KMS-11 (cell line): ENCODE data around the gene LY6G6F.

Experiments
- H2AFZ ChIP-seq: fragments of 200-600 bp; sonication (generic); 2 replicates; pipeline ENCODE4 v1.6.1; 2016; ENCODE audit warnings: antibody characterized with exemption, mixed run types, low read depth
- H3K27ac ChIP-seq: fragments of 200-600 bp; sonication (generic); 2 replicates; pipeline ENCODE4 v1.6.1; 2016; ENCODE audit warnings: mild to moderate bottlenecking, mixed run types
- H3K27me3 ChIP-seq: fragments of 200-600 bp; sonication (generic); 2 replicates; pipeline ENCODE4 v1.6.1; 2017; ENCODE audit warnings: mild to moderate bottlenecking, low read depth, mixed run types, moderate library complexity; ENCODE audit not compliant: insufficient read depth
- H3K36me3 ChIP-seq: fragments of 200-600 bp; sonication (generic); 2 replicates; pipeline ENCODE4 v1.6.1; 2017; ENCODE audit warnings: mild to moderate bottlenecking, mixed run types; ENCODE audit not compliant: insufficient read depth
- H3K4me1 ChIP-seq: fragments of 200-600 bp; sonication (generic); 2 replicates; pipeline ENCODE4 v1.6.1; 2016; ENCODE audit warnings: mild to moderate bottlenecking, low read depth, mixed run types; ENCODE audit not compliant: poor library complexity, severe bottlenecking
- H3K4me2 ChIP-seq: fragments of 200-600 bp; sonication (generic); 2 replicates; pipeline ENCODE4 v1.7.0; 2016; ENCODE audit warnings: mild to moderate bottlenecking, mixed run types
- H3K4me3 ChIP-seq: fragments of 200-600 bp; sonication (generic); IDR thresholded peaks from 2 replicates; pipeline ENCODE4 v1.6.1; 2017; ENCODE audit warnings: low read depth, low read length, mixed read lengths; ENCODE audit not compliant: insufficient read depth
- H3K79me2 ChIP-seq: fragments of 200-600 bp; sonication (generic); 2 replicates; pipeline ENCODE4 v1.6.1; 2016; ENCODE audit warnings: low read depth, mixed run types; ENCODE audit not compliant: insufficient read depth
- H3K9ac ChIP-seq: fragments of 200-600 bp; sonication (generic); 2 replicates; pipeline ENCODE4 v1.6.1; 2016; ENCODE audit warnings: mild to moderate bottlenecking, mixed run types
- H4K20me1 ChIP-seq: fragments of 200-600 bp; sonication (generic); 2 replicates; pipeline ENCODE4 v1.6.1; 2016; ENCODE audit warnings: mild to moderate bottlenecking, mixed run types; ENCODE audit not compliant: insufficient read depth
- TF ChIP-seq, protein P1 (sequence below): fragments of 200-600 bp; sonication (generic); conservative IDR thresholded peaks from 2 replicates; pipeline ENCODE4 v1.6.1; 2017; ENCODE audit warnings: low read depth, mild to moderate bottlenecking, antibody characterized with exemption, low read length, moderate library complexity, mixed read lengths

Gene LY6G6F

DNA sequence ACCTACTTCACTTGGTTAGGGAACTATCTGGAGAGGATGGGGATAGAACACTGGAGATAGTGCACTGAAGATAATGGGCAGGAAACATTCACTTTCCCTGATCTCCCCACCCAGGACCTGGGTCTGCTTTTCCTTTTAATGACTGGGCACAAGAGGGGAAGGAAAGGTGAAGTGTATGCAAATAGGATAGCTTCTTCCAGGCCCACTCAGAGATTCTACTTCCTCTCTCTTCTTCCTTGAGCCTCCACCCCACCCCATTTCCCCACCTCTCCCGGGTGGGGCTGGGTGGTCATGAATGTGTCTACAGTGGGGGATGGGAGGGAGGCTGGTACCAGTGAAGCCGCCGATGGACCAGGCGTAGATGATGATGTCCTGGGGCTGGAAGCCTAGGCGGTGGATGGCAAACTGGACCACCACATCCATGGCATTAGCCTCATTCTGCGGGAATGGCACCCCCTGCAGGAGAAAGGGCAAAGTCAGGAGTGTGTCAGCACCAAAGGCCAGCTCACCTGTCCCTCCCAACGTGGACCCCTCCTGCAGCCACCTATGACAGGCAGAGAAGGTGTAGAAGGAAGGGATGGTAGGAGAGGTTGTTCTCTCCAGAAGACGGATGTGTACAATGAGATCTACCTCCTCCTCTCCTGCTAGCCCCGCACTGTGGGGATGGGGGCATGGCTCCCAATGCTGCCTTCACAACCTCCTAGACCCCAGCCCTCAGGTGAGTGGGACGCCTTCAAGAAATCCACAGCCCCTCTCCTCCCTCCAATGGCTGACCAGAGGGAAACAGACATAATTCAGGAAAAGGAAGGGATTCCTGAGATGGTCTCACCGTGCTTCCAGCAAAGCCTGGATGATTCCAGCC is 17.2 kb upstream of the LY6G6F start:
- H2AFZ ChIP-seq = no peak overlapping the region
- H4K20me1 ChIP-seq = no peaks in the 10 kb centered on the region
- H3K4me3 ChIP-seq = no peak overlapping the region
- H3K4me2 ChIP-seq = no peak overlapping the region
- no peaks in the 10 kb centered on the region for H3K27me3 ChIP-seq
- no peak overlapping the region for H3K27ac ChIP-seq
- no peak overlapping the region for H3K9ac ChIP-seq
- H3K36me3 ChIP-seq = no peaks in the 10 kb centered on the region
- no peaks in the 10 kb centered on the region for H3K4me1 ChIP-seq
- no peaks in the 10 kb centered on the region for H3K79me2 ChIP-seq
- TF ChIP-seq, protein P1, sequence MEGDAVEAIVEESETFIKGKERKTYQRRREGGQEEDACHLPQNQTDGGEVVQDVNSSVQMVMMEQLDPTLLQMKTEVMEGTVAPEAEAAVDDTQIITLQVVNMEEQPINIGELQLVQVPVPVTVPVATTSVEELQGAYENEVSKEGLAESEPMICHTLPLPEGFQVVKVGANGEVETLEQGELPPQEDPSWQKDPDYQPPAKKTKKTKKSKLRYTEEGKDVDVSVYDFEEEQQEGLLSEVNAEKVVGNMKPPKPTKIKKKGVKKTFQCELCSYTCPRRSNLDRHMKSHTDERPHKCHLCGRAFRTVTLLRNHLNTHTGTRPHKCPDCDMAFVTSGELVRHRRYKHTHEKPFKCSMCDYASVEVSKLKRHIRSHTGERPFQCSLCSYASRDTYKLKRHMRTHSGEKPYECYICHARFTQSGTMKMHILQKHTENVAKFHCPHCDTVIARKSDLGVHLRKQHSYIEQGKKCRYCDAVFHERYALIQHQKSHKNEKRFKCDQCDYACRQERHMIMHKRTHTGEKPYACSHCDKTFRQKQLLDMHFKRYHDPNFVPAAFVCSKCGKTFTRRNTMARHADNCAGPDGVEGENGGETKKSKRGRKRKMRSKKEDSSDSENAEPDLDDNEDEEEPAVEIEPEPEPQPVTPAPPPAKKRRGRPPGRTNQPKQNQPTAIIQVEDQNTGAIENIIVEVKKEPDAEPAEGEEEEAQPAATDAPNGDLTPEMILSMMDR = peak; percentile 61; the same call in 1 of the 2 replicates

DNA sequence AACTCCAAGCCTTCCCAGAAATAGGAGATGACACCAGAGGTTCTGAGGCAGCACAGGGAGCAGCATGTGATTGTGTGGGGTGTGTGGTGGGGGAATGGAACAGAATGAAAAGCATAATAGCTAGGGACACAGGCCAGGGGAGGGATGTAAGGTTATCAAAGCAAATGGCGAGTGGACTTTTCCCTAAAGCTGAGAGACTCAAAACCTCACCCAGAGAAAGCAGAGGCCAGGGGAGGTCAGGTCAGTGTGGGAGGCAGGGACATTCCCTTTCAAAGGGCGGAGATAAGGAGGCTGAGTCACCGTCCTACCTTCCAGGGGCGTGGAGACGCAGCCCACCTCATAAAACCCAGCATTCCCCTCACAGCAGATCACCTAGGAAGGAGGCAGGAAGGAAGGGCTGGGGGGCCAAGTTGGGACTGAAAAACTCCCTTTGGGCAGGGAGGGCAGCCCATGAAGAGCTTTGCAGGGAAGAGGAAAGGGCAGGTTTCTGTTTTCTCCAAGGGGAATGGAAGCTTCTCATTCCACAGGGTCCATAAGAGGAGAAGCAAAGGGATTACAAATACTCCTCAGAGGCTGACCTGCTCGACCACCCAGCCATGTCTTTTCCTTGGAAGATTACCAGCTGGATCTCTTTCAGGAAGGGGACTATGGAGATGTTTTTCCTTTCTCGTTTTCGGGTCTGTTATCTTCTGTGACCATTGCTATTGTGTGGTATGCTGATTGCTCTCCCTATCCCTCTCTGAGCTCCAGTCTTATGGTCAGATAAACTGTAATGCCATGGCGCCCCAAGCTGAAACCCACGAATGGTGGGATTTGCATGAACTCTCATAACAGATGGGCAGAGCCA is 16.2 kb upstream of the LY6G6F start:
- no peak overlapping the region for H3K4me3 ChIP-seq
- H2AFZ ChIP-seq = no peak overlapping the region
- H3K79me2 ChIP-seq = no peaks in the 10 kb centered on the region
- H3K9ac ChIP-seq = no peak overlapping the region
- no peaks in the 10 kb centered on the region for H4K20me1 ChIP-seq
- no peak overlapping the region for H3K4me2 ChIP-seq
- H3K27me3 ChIP-seq = no peaks in the 10 kb centered on the region
- H3K27ac ChIP-seq = no peak overlapping the region
- H3K36me3 ChIP-seq = no peaks in the 10 kb centered on the region
- no peaks in the 10 kb centered on the region for H3K4me1 ChIP-seq
- TF ChIP-seq, protein P1 = no peak

DNA sequence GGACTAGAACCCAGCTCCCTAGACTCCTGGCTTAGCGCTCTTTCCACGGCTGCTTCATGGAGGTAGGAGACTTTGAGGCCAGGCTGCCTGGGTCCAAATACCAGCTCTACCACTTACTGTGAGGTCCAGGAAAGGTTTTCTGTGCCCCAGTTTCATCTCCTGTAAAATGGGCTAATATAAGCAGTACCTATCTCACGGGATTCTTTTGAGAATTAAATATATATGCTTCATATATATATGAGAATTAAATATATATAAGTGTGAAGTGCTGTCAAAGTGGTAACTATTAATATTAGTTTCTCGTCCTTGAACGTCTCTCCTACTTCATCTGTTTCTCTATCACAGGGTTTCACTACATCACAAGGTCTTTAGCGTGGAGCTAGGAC is 15.6 kb upstream of the LY6G6F start:
- H3K27me3 ChIP-seq = no peaks in the 10 kb centered on the region
- no peaks in the 10 kb centered on the region for H4K20me1 ChIP-seq
- H3K36me3 ChIP-seq = no peaks in the 10 kb centered on the region
- H3K4me1 ChIP-seq = no peaks in the 10 kb centered on the region
- no peak overlapping the region for H2AFZ ChIP-seq
- H3K79me2 ChIP-seq = no peaks in the 10 kb centered on the region
- no peak overlapping the region for H3K9ac ChIP-seq
- no peak overlapping the region for H3K27ac ChIP-seq
- TF ChIP-seq, protein P1 = no peak
- H3K4me3 ChIP-seq = no peak overlapping the region
- H3K4me2 ChIP-seq = no peak overlapping the region

DNA sequence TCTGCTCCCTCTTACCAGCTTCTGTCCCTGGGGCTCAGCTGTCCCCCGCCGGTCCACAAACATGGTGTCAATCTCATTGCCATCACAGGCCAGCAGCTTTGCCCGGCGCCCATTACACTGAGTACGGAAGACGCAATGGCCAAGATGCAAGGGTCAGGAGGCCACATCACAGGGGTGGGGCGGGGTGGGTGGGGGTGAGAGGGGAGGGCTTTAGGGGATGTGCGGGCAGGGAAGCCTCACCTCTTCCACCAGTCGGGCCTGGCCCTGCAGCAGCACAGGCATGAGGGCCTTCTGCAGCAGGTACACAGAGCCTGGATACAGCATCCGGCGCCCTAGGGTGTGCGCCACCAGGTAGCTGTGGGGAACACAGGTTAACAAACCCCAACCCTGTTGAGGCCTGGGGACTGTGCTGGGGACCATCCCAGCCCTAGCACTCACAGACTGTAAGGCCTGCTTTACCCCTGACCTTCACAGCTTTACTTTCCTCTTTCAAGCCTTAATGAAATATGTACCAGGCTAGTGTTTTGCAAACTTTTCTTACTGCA is 15.0 kb upstream of the LY6G6F start:
- no peak overlapping the region for H3K4me3 ChIP-seq
- no peak overlapping the region for H3K27ac ChIP-seq
- no peak overlapping the region for H3K9ac ChIP-seq
- no peaks in the 10 kb centered on the region for H3K27me3 ChIP-seq
- no peaks in the 10 kb centered on the region for H3K79me2 ChIP-seq
- TF ChIP-seq, protein P1 = no peak
- H4K20me1 ChIP-seq = no peaks in the 10 kb centered on the region
- H3K36me3 ChIP-seq = no peaks in the 10 kb centered on the region
- no peak overlapping the region for H3K4me2 ChIP-seq
- H3K4me1 ChIP-seq = no peaks in the 10 kb centered on the region
- no peak overlapping the region for H2AFZ ChIP-seq
